Natural killer cell (primary cell): Measurements from ENCODE around the gene WNT6. TPM values are rescaled to one million over a fixed set of nuclear protein-coding genes. Genes with fewer than 3 reads are reported as not detected.

Experiments used
- ATAC-seq, 3 donors: fragments of 150-1000 bp in 2 of 3; fragments of 200-7000 bp in 1 of 3; cut with Tn5 transposase; 1 replicate in 1 of 3; 2 replicates in 2 of 3; pipeline ENCODE4 v1.10.0; 2021; ENCODE audit warnings: mild to moderate bottlenecking in 2 of 3, moderate library complexity in 2 of 3
- DNase-seq, 2 donors: peaks; one replicate each; pipeline versions ENCODE4 v3.0.0 to v3.0.0-alpha.2; 2013 to 2021; ENCODE audit warnings: mixed read lengths in 1 of 2
- H3K27ac ChIP-seq: one replicate; pipeline ENCODE4 v1.5.1; 2013; ENCODE audit warnings: mild to moderate bottlenecking, low read length
- H3K27me3 ChIP-seq: one replicate; pipeline ENCODE4 v1.6.1; 2013; ENCODE audit warnings: low read length; ENCODE audit not compliant: control insufficient read depth, insufficient read depth
- H3K36me3 ChIP-seq: one replicate; pipeline ENCODE4 v1.6.1; 2013; ENCODE audit warnings: low read length; ENCODE audit not compliant: control insufficient read depth, insufficient read depth
- H3K4me1 ChIP-seq: one replicate; pipeline ENCODE4 v1.6.1; 2013; ENCODE audit warnings: low read length; ENCODE audit not compliant: control insufficient read depth, insufficient read depth
- H3K4me3 ChIP-seq: one replicate; pipeline ENCODE4 v1.5.1; 2013; ENCODE audit warnings: low read length
- H3K9me3 ChIP-seq: one replicate; pipeline ENCODE4 v1.6.1; 2013; ENCODE audit warnings: low read length; ENCODE audit not compliant: control insufficient read depth, insufficient read depth
- H3K27ac Mint-ChIP-seq, 2 donors: one replicate each; pipeline ENCODE4 v1.8.0; 2022; ENCODE audit warnings: mild to moderate bottlenecking in 2 of 2, mixed read lengths in 2 of 2, moderate library complexity in 1 of 2
- H3K27me3 Mint-ChIP-seq, 2 donors: one replicate each; pipeline ENCODE4 v1.8.0; 2022; ENCODE audit warnings: low read depth in 2 of 2, mixed read lengths in 2 of 2
- H3K36me3 Mint-ChIP-seq: one replicate; pipeline ENCODE4 v1.8.0; 2022; ENCODE audit warnings: mixed read lengths
- H3K4me1 Mint-ChIP-seq, 2 donors: one replicate each; pipeline ENCODE4 v1.8.0; 2022; ENCODE audit warnings: mixed read lengths in 2 of 2
- H3K4me3 Mint-ChIP-seq: one replicate; pipeline ENCODE4 v1.8.0; 2022; ENCODE audit warnings: mild to moderate bottlenecking, moderate library complexity, mixed read lengths
- H3K9me3 Mint-ChIP-seq, 2 donors: one replicate each; pipeline ENCODE4 v1.8.0; 2022; ENCODE audit warnings: mixed read lengths in 2 of 2
- CTCF ChIP-seq: fragments of 200-600 bp; IDR thresholded peaks from one replicate; pipeline ENCODE4 v1.8.0; 2022; ENCODE audit warnings: antibody characterized with exemption
- WGBS: methylation state at CpG from one replicate; pipeline ENCODE4 v1.1.7; 2013; ENCODE audit warnings: missing lambda C conversion rate; ENCODE audit not compliant: insufficient coverage; 5-methylcytosine and 5-hydroxymethylcytosine counted together
- intact Hi-C: fragments of 100-400 bp; cut with micrococcal nuclease; formaldehyde crosslinking; loops from one replicate; pipeline ENCODE4 v1.14.2; 2022
- total RNA-seq, 4 donors: library from RNA; stranded (reverse); fragments of 120-200 nt in 1 of 4; gene quantifications; one replicate each; pipeline versions ENCODE4 v1.2.3 to v1.2.4, GENCODE V29; 2013 to 2022

The WNT6 gene
- total RNA-seq, 3 donors from 2014 or later (not counting 1 experiment from before 2014, with no cell fraction given) = not detected

- H3K36me3 Mint-ChIP-seq = no peaks in the 10 kb centered on the region
- intact Hi-C loops = no loop called here
- no peak overlapping the region for H3K27ac Mint-ChIP-seq
These were observed 44.9 kb upstream of the WNT6 start for GRCh38 chr2:218814540-218815243.

GRCh38 chr2:218815244-218815637, 44.4 kb upstream of the WNT6 start:
- intact Hi-C loops = no loop called here
- Mint-ChIP-seq H3K27ac (no peak overlapping the region), H3K4me3 (no peak overlapping the region), H3K4me1 (no peaks in the 10 kb centered on the region), H3K36me3 (no peaks in the 10 kb centered on the region), H3K27me3 (peaks cover 13 to 23% of the 10 kb centered on the region in 2 donors), H3K9me3 (no peaks in the 10 kb centered on the region)
- DNase-seq (no peak), ATAC-seq (no peak)
- Histone ChIP-seq H3K4me3 (no peak overlapping the region), H3K27me3 (no peaks in the 10 kb centered on the region), H3K36me3 (no peaks in the 10 kb centered on the region), H3K4me1 (no peaks in the 10 kb centered on the region), H3K27ac (no peak overlapping the region), H3K9me3 (no peaks in the 10 kb centered on the region)
- 86% methylated on average over 5 of the region's 5 CpGs for WGBS
- no peak for TF ChIP-seq CTCF

More at GRCh38 chr2:218814540-218815243, 44.9 kb upstream of the WNT6 start:
- DNase-seq = no peak
- WGBS = 88% methylated on average over 10 of the region's 13 CpGs
- Histone ChIP-seq H3K27ac (no peak overlapping the region), H3K27me3 (no peaks in the 10 kb centered on the region), H3K4me3 (no peak overlapping the region), H3K36me3 (no peaks in the 10 kb centered on the region), H3K9me3 (no peaks in the 10 kb centered on the region), H3K4me1 (no peaks in the 10 kb centered on the region)
- peaks cover 13 to 23% of the 10 kb centered on the region in 2 donors for H3K27me3 Mint-ChIP-seq
- ATAC-seq = peak in 1 of 3 donors; percentile 30
- H3K4me1 Mint-ChIP-seq = no peaks in the 10 kb centered on the region
- H3K4me3 Mint-ChIP-seq = no peak overlapping the region
- TF ChIP-seq CTCF = no peak
- no peaks in the 10 kb centered on the region for H3K9me3 Mint-ChIP-seq

GRCh38 chr2:218815649-218816048, 44.0 kb upstream of the WNT6 start:
- Mint-ChIP-seq H3K27ac (no peak overlapping the region), H3K9me3 (no peaks in the 10 kb centered on the region), H3K4me3 (no peak overlapping the region), H3K36me3 (no peaks in the 10 kb centered on the region), H3K4me1 (no peaks in the 10 kb centered on the region), H3K27me3 (peaks cover 13 to 23% of the 10 kb centered on the region in 2 donors)
- Histone ChIP-seq H3K4me1 (no peaks in the 10 kb centered on the region), H3K9me3 (no peaks in the 10 kb centered on the region), H3K36me3 (no peaks in the 10 kb centered on the region), H3K4me3 (no peak overlapping the region), H3K27ac (no peak overlapping the region), H3K27me3 (no peaks in the 10 kb centered on the region)
- intact Hi-C loops = no loop called here
- 91% methylated on average over 4 of the region's 4 CpGs for WGBS
- no peak for DNase-seq
- no peak for TF ChIP-seq CTCF
- no peak for ATAC-seq

- intact Hi-C loops = no loop called here
- Histone ChIP-seq H3K36me3 (no peaks in the 10 kb centered on the region), H3K9me3 (no peaks in the 10 kb centered on the region), H3K27ac (no peak overlapping the region), H3K4me1 (no peaks in the 10 kb centered on the region), H3K27me3 (no peaks in the 10 kb centered on the region), H3K4me3 (no peak overlapping the region)
- DNase-seq (no peak), ATAC-seq (no peak)
- no peak overlapping the region for H3K4me3 Mint-ChIP-seq
- 93% methylated on average over 2 of the region's 2 CpGs for WGBS
- no peak overlapping the region for H3K27ac Mint-ChIP-seq
- peaks cover 13 to 23% of the 10 kb centered on the region in 2 donors for H3K27me3 Mint-ChIP-seq
- TF ChIP-seq CTCF = no peak
- H3K4me1 Mint-ChIP-seq = no peaks in the 10 kb centered on the region
- no peaks in the 10 kb centered on the region for H3K9me3 Mint-ChIP-seq
- H3K36me3 Mint-ChIP-seq = no peaks in the 10 kb centered on the region
These were observed 43.0 kb upstream of the WNT6 start for GRCh38 chr2:218816561-218817011.
